Measurements from ENCODE around the gene LINGO3. TPM values are rescaled to one million over a fixed set of nuclear protein-coding genes. Genes with fewer than 3 reads are reported as not detected.

The LINGO3 gene
- total and polyA plus RNA-seq, 5 donors from 2014 or later = 0.22 to 5.3 (median 3.5) TPM

DNA sequence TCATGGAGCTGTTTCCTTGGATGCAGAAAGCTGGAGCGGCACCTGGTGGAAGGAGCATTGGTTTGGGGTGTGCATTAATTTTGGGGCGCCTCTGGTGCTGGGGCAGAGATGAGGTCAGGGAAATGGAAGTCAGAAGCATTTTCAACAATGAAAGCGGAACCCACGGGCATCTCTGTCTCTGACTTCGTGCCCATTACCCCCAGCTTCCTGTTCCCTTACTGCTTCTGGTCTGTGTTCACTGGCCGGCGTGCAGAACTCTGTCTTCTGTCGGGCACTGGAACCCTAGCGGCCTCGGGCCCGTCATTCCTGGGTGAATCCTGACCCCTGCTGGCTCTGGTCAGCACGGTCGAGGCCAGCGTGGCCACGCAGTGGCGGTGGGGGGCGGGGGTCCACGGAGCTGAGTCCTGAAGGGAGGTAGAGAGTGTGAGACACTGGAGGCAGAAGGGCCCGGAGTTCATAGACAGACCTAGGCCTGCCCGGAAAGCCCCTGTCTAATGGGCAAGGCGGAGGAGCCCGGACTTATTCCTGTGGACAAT, 7.9 kb upstream of the LINGO3 start:
- H3K36me3 ChIP-seq (ENCODE audit: control insufficient read depth, insufficient read depth, low read length) = no peaks in the 10 kb centered on the region
- DNase-seq (peak in 1 of 3 donors; percentile 39), ATAC-seq (ENCODE audit: low read depth in 2 of 2) (peak; percentile 46 to 54)
- Mint-ChIP-seq H3K4me1 (peaks cover 0 to 5% (median 0%) of the 10 kb centered on the region in 4 donors), H3K9me3 (peaks cover 4 to 15% (median 7%) of the 10 kb centered on the region in 7 donors), H3K27ac (peak overlapping the region in 1 of 3 donors; percentile 17), H3K36me3 (peaks cover 4% of the 10 kb centered on the region), H3K4me3 (no peak overlapping the region), H3K27me3 (peaks cover 33% of the 10 kb centered on the region)
- peaks cover 7% of the 10 kb centered on the region for H3K27me3 ChIP-seq (ENCODE audit: control insufficient read depth, insufficient read depth, low read length)
- peaks cover 9 to 15% of the 10 kb centered on the region in 2 experiments for H3K9me3 ChIP-seq (ENCODE audit: control insufficient read depth in 2 of 2, low read length in 2 of 2)
- H3K27ac ChIP-seq (ENCODE audit: insufficient read depth, low read length, poor library complexity, severe bottlenecking) = no peak overlapping the region
- H3K4me1 ChIP-seq (ENCODE audit: control insufficient read depth, insufficient read depth, low read length, poor library complexity, severe bottlenecking) = no peaks in the 10 kb centered on the region
- no peak overlapping the region for H3K4me3 ChIP-seq (ENCODE audit: low read depth, low read length)

GRCh38 chr19:2315121-2315817, 7.3 kb upstream of the LINGO3 start:
- peaks cover 33% of the 10 kb centered on the region for H3K27me3 Mint-ChIP-seq
- DNase-seq (no peak), ATAC-seq (ENCODE audit: low read depth in 2 of 2) (no peak)
- H3K9me3 Mint-ChIP-seq = peaks cover 4 to 15% (median 7%) of the 10 kb centered on the region in 7 donors
- no peaks in the 10 kb centered on the region for H3K4me1 ChIP-seq (ENCODE audit: control insufficient read depth, insufficient read depth, low read length, poor library complexity, severe bottlenecking)
- H3K27ac ChIP-seq (ENCODE audit: insufficient read depth, low read length, poor library complexity, severe bottlenecking) = no peak overlapping the region
- peaks cover 9 to 15% of the 10 kb centered on the region in 2 experiments for H3K9me3 ChIP-seq (ENCODE audit: control insufficient read depth in 2 of 2, low read length in 2 of 2)
- peaks cover 7% of the 10 kb centered on the region for H3K27me3 ChIP-seq (ENCODE audit: control insufficient read depth, insufficient read depth, low read length)
- no peak overlapping the region for H3K4me3 ChIP-seq (ENCODE audit: low read depth, low read length)
- H3K36me3 ChIP-seq (ENCODE audit: control insufficient read depth, insufficient read depth, low read length) = no peaks in the 10 kb centered on the region
- H3K4me3 Mint-ChIP-seq = no peak overlapping the region
- H3K36me3 Mint-ChIP-seq = peaks cover 4% of the 10 kb centered on the region
- peak overlapping the region in 1 of 3 donors; percentile 17 for H3K27ac Mint-ChIP-seq
- peaks cover 0 to 5% (median 0%) of the 10 kb centered on the region in 4 donors for H3K4me1 Mint-ChIP-seq

DNA sequence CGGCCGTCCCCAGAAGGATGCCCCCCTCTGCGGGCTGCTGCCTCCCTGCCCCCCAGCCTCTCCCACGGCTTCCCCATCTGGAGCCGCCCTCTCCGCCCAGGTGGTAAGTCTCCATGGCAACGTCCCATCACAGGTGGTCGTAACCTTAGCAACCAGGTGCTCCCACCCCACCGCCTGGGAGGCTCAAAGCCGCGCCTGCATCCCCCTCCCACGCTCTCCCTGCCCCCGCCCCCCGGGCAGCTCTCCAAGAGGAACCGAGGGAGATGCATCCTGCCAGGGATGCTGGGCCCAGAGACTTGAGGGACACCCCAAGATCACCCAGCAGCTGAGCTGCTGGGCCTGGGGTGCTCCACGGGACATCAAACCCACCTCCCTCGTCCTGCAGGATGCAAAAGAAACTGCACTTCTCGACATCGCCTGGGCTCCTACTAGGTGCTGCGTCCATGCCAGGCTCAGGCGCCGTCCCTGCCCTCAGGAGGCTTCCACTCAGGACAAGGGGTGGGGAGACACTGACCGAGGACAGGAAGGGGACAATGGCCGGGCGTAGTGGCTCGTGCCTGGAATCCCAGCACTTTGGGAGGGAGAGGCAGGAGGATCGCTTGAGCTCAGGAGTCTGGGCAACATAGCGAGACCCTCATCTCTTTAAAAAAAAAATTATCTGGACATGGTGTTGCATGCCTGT, 5.0 kb upstream of the LINGO3 start:
- Mint-ChIP-seq H3K4me3 (no peak overlapping the region), H3K4me1 (peaks cover 0 to 11% (median 1%) of the 10 kb centered on the region in 4 donors), H3K27ac (peak overlapping the region in 1 of 3 donors; percentile 52), H3K27me3 (peaks cover 53% of the 10 kb centered on the region), H3K9me3 (peaks cover 4 to 15% (median 7%) of the 10 kb centered on the region in 7 donors), H3K36me3 (peaks cover 4% of the 10 kb centered on the region)
- no peak for ATAC-seq (ENCODE audit: low read depth in 2 of 2)
- DNase-seq = no peak
- no peak overlapping the region for H3K4me3 ChIP-seq (ENCODE audit: low read depth, low read length)
- H3K27me3 ChIP-seq (ENCODE audit: control insufficient read depth, insufficient read depth, low read length) = peaks cover 7% of the 10 kb centered on the region
- no peak overlapping the region for H3K27ac ChIP-seq (ENCODE audit: insufficient read depth, low read length, poor library complexity, severe bottlenecking)
- H3K4me1 ChIP-seq (ENCODE audit: control insufficient read depth, insufficient read depth, low read length, poor library complexity, severe bottlenecking) = peaks cover 4% of the 10 kb centered on the region
- peaks cover 9 to 15% of the 10 kb centered on the region in 2 experiments for H3K9me3 ChIP-seq (ENCODE audit: control insufficient read depth in 2 of 2, low read length in 2 of 2)
- H3K36me3 ChIP-seq (ENCODE audit: control insufficient read depth, insufficient read depth, low read length) = no peaks in the 10 kb centered on the region

DNA sequence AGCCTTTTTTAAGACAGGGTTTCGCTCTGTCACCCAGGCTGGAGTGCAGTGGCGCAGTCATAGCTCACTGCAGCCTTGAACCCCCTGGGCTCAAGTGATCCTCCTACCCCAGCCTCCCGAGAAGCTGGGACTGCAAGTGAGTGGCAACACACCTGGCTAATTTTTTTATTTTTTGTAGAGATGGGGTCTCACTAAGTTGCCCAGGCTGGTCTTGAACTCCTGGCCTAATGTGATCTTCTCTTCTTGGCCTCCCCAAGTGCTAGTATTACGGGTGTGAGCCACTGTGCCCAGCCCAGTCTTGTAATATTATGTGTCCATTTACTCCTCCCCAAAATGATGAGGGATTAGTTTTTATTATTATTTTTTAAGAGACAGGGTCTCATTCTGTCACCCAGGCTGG, 3.1 kb upstream of the LINGO3 start:
- Mint-ChIP-seq H3K9me3 (peaks cover 4 to 15% (median 7%) of the 10 kb centered on the region in 7 donors), H3K4me1 (peaks cover 0 to 11% (median 1%) of the 10 kb centered on the region in 4 donors), H3K4me3 (no peak overlapping the region), H3K27me3 (peaks cover 63% of the 10 kb centered on the region), H3K36me3 (peaks cover 4% of the 10 kb centered on the region), H3K27ac (no peak overlapping the region)
- Histone ChIP-seq H3K36me3 (ENCODE audit: control insufficient read depth, insufficient read depth, low read length) (no peaks in the 10 kb centered on the region), H3K27me3 (ENCODE audit: control insufficient read depth, insufficient read depth, low read length) (peaks cover 10% of the 10 kb centered on the region), H3K4me3 (ENCODE audit: low read depth, low read length) (no peak overlapping the region), H3K27ac (ENCODE audit: insufficient read depth, low read length, poor library complexity, severe bottlenecking) (no peak overlapping the region), H3K4me1 (ENCODE audit: control insufficient read depth, insufficient read depth, low read length, poor library complexity, severe bottlenecking) (peaks cover 11% of the 10 kb centered on the region), H3K9me3 (ENCODE audit: control insufficient read depth in 2 of 2, low read length in 2 of 2) (peaks cover 9 to 15% of the 10 kb centered on the region in 2 experiments)
- DNase-seq (no peak), ATAC-seq (ENCODE audit: low read depth in 2 of 2) (no peak)

GRCh38 chr19:2309734-2310362, 1.9 kb upstream of the LINGO3 start:
- DNase-seq (no peak), ATAC-seq (ENCODE audit: low read depth in 2 of 2) (no peak)
- H3K4me1 Mint-ChIP-seq = peaks cover 0 to 6% (median 1%) of the 10 kb centered on the region in 4 donors
- peaks cover 70% of the 10 kb centered on the region for H3K27me3 Mint-ChIP-seq
- H3K36me3 Mint-ChIP-seq = peaks cover 2% of the 10 kb centered on the region
- H3K27ac ChIP-seq (ENCODE audit: insufficient read depth, low read length, poor library complexity, severe bottlenecking) = no peak overlapping the region
- peaks cover 11% of the 10 kb centered on the region for H3K4me1 ChIP-seq (ENCODE audit: control insufficient read depth, insufficient read depth, low read length, poor library complexity, severe bottlenecking)
- H3K27me3 ChIP-seq (ENCODE audit: control insufficient read depth, insufficient read depth, low read length) = peaks cover 10% of the 10 kb centered on the region
- no peak overlapping the region for H3K4me3 ChIP-seq (ENCODE audit: low read depth, low read length)
- peaks cover 1 to 6% of the 10 kb centered on the region in 2 experiments for H3K9me3 ChIP-seq (ENCODE audit: control insufficient read depth in 2 of 2, low read length in 2 of 2)
- no peak overlapping the region for H3K27ac Mint-ChIP-seq
- H3K36me3 ChIP-seq (ENCODE audit: control insufficient read depth, insufficient read depth, low read length) = no peaks in the 10 kb centered on the region
- peak overlapping the region in 1 of 4 donors; percentile 51 for H3K4me3 Mint-ChIP-seq
- H3K9me3 Mint-ChIP-seq = peaks cover under 1 to 5% (median 2%) of the 10 kb centered on the region in 7 donors

- H3K27me3 Mint-ChIP-seq = peaks cover 72% of the 10 kb centered on the region
- H3K9me3 ChIP-seq (ENCODE audit: control insufficient read depth in 2 of 2, low read length in 2 of 2) = no peaks in the 10 kb centered on the region
- no peak overlapping the region for H3K27ac Mint-ChIP-seq
- no peaks in the 10 kb centered on the region for H3K36me3 ChIP-seq (ENCODE audit: control insufficient read depth, insufficient read depth, low read length)
- H3K4me1 Mint-ChIP-seq = peaks cover 0 to 15% (median 7%) of the 10 kb centered on the region in 4 donors
- DNase-seq (no peak), ATAC-seq (ENCODE audit: low read depth in 2 of 2) (no peak)
- H3K27ac ChIP-seq (ENCODE audit: insufficient read depth, low read length, poor library complexity, severe bottlenecking) = no peak overlapping the region
- peaks cover 3% of the 10 kb centered on the region for H3K27me3 ChIP-seq (ENCODE audit: control insufficient read depth, insufficient read depth, low read length)
- peaks cover 0 to 2% (median 0%) of the 10 kb centered on the region in 7 donors for H3K9me3 Mint-ChIP-seq
- peaks cover 22% of the 10 kb centered on the region for H3K4me1 ChIP-seq (ENCODE audit: control insufficient read depth, insufficient read depth, low read length, poor library complexity, severe bottlenecking)
- no peaks in the 10 kb centered on the region for H3K36me3 Mint-ChIP-seq
- H3K4me3 ChIP-seq (ENCODE audit: low read depth, low read length) = no peak overlapping the region
- H3K4me3 Mint-ChIP-seq = peak overlapping the region in 1 of 4 donors; percentile 39
Observed at GRCh38 chr19:2307518-2308012, 389 bp downstream of the LINGO3 start.

DNA sequence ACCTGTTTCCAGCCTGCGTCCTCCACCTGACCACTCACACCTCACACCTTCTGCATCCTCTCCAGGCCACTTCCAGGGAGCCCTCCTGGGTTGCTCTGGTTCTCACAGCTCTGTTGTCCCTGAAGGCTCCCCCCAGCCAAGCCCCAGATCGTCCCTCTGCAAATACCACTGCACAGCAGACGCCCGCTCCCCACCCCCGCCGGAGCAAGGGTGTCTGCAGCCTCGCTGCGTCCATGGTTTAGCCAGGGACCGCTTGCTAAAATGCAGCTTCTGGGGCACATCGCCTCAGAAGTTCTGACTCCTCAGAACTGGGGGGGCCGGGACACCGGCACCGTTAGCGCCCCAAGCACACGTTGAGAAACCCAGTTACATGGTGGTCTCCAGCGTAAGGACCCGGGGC, 983 bp downstream of the LINGO3 start:
- Histone ChIP-seq H3K36me3 (ENCODE audit: control insufficient read depth, insufficient read depth, low read length) (no peaks in the 10 kb centered on the region), H3K9me3 (ENCODE audit: control insufficient read depth in 2 of 2, low read length in 2 of 2) (no peaks in the 10 kb centered on the region), H3K27ac (ENCODE audit: insufficient read depth, low read length, poor library complexity, severe bottlenecking) (no peak overlapping the region), H3K27me3 (ENCODE audit: control insufficient read depth, insufficient read depth, low read length) (peaks cover 3% of the 10 kb centered on the region), H3K4me1 (ENCODE audit: control insufficient read depth, insufficient read depth, low read length, poor library complexity, severe bottlenecking) (peaks cover 26% of the 10 kb centered on the region), H3K4me3 (ENCODE audit: low read depth, low read length) (no peak overlapping the region)
- Mint-ChIP-seq H3K4me1 (peaks cover 0 to 15% (median 7%) of the 10 kb centered on the region in 4 donors), H3K4me3 (peak overlapping the region in 1 of 4 donors; percentile 11), H3K27me3 (peaks cover 67% of the 10 kb centered on the region), H3K27ac (peak overlapping the region in 1 of 3 donors; percentile 20), H3K36me3 (no peaks in the 10 kb centered on the region), H3K9me3 (peaks cover 0 to under 1% (median 0%) of the 10 kb centered on the region in 7 donors)
- DNase-seq (no peak), ATAC-seq (ENCODE audit: low read depth in 2 of 2) (no peak)

Measured in CD4-positive, CD25-positive, alpha-beta regulatory T cell (primary cell).